GM18867 (cell line): ENCODE results near the gene DEFB123.

Source experiments
- ATAC-seq: cut with Tn5 transposase; IDR thresholded peaks from one replicate; pipeline ENCODE4 v1.9.1; 2021; ENCODE audit warnings: mild to moderate bottlenecking, moderate library complexity; ENCODE audit not compliant: unreplicated experiment

Gene DEFB123

GRCh38 chr20:31473331-31474096, 33.1 kb downstream of the DEFB123 start:
- peak; percentile 36 for ATAC-seq

- peak; percentile 88 for ATAC-seq
Measured at GRCh38 chr20:31474097-31474436, 33.6 kb downstream of the DEFB123 start.

- ATAC-seq = no peak
Measured at GRCh38 chr20:31474758-31475427, 34.5 kb downstream of the DEFB123 start, which contains the start of the genes DEFB124 and REM1. TSS of gene DEFB124 (minus strand) at chr20:31475127. CDS start at chr20:31473013, 2,114 bp downstream. TSS of gene REM1 (plus strand) at chr20:31475288. CDS start at chr20:31476446, 1,158 bp downstream.

GRCh38 chr20:31475472-31476293, 35.3 kb downstream of the DEFB123 start:
- no peak for ATAC-seq

- ATAC-seq = no peak
Measured at GRCh38 chr20:31476294-31476585, 35.8 kb downstream of the DEFB123 start.

- no peak for ATAC-seq
Measured at GRCh38 chr20:31476643-31477215, 36.3 kb downstream of the DEFB123 start.

- no peak for ATAC-seq
Measured at GRCh38 chr20:31484001-31484400, 43.6 kb downstream of the DEFB123 start.

GRCh38 chr20:31485450-31486339, 45.3 kb downstream of the DEFB123 start:
- ATAC-seq = no peak

GRCh38 chr20:31488115-31488514, 47.7 kb downstream of the DEFB123 start:
- ATAC-seq = no peak

- ATAC-seq = no peak
Measured at GRCh38 chr20:31489152-31489551, 48.7 kb downstream of the DEFB123 start.

- ATAC-seq = no peak
Measured at GRCh38 chr20:31490752-31491151, 50.3 kb downstream of the DEFB123 start.

GRCh38 chr20:31494131-31494530, 53.7 kb downstream of the DEFB123 start:
- ATAC-seq = no peak

- no peak for ATAC-seq
Measured at GRCh38 chr20:31496761-31497295, 56.4 kb downstream of the DEFB123 start.

- ATAC-seq = no peak
Measured at GRCh38 chr20:31497838-31498540, 57.6 kb downstream of the DEFB123 start.
